Stimulated activated CD8-positive, alpha-beta memory T cell treated with anti-CD3 and anti-CD28 coated beads, Interleukin-15, amount 100 ng/mL, for 4 hours (primary cell): ENCODE results near the gene TARS2.

Source experiments
- DNase-seq, 2 donors: peaks; one replicate each; pipeline ENCODE4 v3.0.0-alpha.2; 2020; ENCODE audit warnings: low read depth in 2 of 2

TARS2 gene

GRCh38 chr1:150555198-150555970 is 68.2 kb downstream of the TARS2 start:
- no peak for DNase-seq

GRCh38 chr1:150555971-150556865 is 69.0 kb downstream of the TARS2 start:
- no peak for DNase-seq

DNA sequence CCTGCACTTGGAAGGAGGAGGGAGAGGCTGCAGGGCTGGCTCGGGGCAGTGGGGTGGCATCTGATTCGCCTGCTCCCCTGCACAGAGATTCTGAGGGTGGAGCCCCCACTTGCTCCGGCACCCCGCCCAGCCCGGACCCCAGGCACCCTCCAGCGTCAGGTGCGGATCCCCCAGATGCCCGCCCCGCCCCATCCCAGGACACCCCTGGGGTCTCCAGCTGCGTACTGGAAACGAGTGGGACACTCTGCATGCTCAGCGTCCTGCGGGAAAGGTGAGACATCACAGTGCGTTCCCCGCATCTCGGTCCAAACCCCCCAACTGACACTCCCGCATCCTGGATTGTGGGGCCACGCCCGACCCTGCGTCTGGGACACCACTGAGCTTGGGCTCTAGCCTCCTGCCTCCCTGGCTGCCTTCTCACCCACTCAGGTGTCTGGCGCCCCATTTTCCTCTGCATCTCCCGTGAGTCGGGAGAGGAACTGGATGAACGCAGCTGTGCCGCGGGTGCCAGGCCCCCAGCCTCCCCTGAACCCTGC is 69.9 kb downstream of the TARS2 start:
- DNase-seq, result no peak
